GM12878 (cell line): ENCODE data around the gene PTCD2.

Experiments
- BRCA1 ChIP-seq: IDR thresholded peaks from 2 replicates; pipeline ENCODE4 v1.6.1; 2011; ENCODE audit warnings: low read depth, low read length, improper control_type of control experiment
- CHD4 ChIP-seq: fragments of 200-600 bp; sonication (generic); IDR thresholded peaks from 2 replicates; pipeline ENCODE4 v1.6.1; 2016; ENCODE audit warnings: mild to moderate bottlenecking
- CTCF ChIP-seq, 3 experiments: IDR thresholded peaks in 2 of 3; conservative IDR thresholded peaks in 1 of 3; 2 replicates each; pipeline ENCODE4 v1.5.1; 2011; ENCODE audit warnings: low read depth in 3 of 3, low read length in 3 of 3, mild to moderate bottlenecking in 3 of 3, control low read depth in 2 of 3, moderate library complexity in 2 of 3, inconsistent platforms in 1 of 3, mixed read lengths in 1 of 3; ENCODE audit not compliant: control insufficient read depth in 2 of 3, insufficient read depth in 1 of 3; ENCODE audit errors: extremely low read depth in 1 of 3
- EP300 ChIP-seq, 2 experiments: fragments of 150-350 bp in 1 of 2; IDR thresholded peaks; 2 replicates each; pipeline ENCODE4 v1.6.1; 2011 to 2012; ENCODE audit warnings: low read depth in 2 of 2, low read length in 2 of 2, borderline replicate concordance in 1 of 2, improper control_type of control experiment in 1 of 2, inconsistent platforms in 1 of 2; ENCODE audit not compliant: control insufficient read depth in 1 of 2
- FOXM1 ChIP-seq: IDR thresholded peaks from 2 replicates; pipeline ENCODE4 v1.6.1; 2012; ENCODE audit warnings: low read depth, mild to moderate bottlenecking, inconsistent platforms, low read length, moderate library complexity
- GABPA ChIP-seq: IDR thresholded peaks from 2 replicates; pipeline ENCODE4 v1.6.1; 2014; ENCODE audit warnings: antibody characterized with exemption, low read depth, mild to moderate bottlenecking, inconsistent platforms
- POLR2AphosphoS5 ChIP-seq: IDR thresholded peaks from 2 replicates; pipeline ENCODE4 v1.6.1; 2011; ENCODE audit warnings: mild to moderate bottlenecking, low read length, inconsistent platforms
- REST ChIP-seq: IDR thresholded peaks from 2 replicates; pipeline ENCODE4 v1.6.1; 2012; ENCODE audit warnings: mild to moderate bottlenecking, low read depth, low read length
- SMC3 ChIP-seq: IDR thresholded peaks from 2 replicates; pipeline ENCODE4 v1.6.1; 2011; ENCODE audit warnings: low read length, improper control_type of control experiment, borderline replicate concordance
- ZBTB11 ChIP-seq: fragments of 450-650 bp; formaldehyde crosslinking; IDR thresholded peaks from 2 replicates; pipeline ENCODE4 v1.5.0; 2022; ENCODE audit warnings: mild to moderate bottlenecking, missing genetic modification characterization
- ZBTB33 ChIP-seq: fragments of 450-650 bp; IDR thresholded peaks from 2 replicates; pipeline ENCODE4 v1.6.1; 2017; ENCODE audit warnings: mild to moderate bottlenecking

- no peak for TF ChIP-seq EP300 (IDR thresholded peaks at IDR 0.05; ENCODE audit: borderline replicate concordance in 1 of 2, control insufficient read depth in 1 of 2, low read depth in 2 of 2, low read length in 2 of 2)
- TF ChIP-seq CTCF (IDR thresholded peaks at IDR 0.05 in 2 of 3, conservative IDR thresholded peaks at IDR 0.05 in 1 of 3; ENCODE audit: control insufficient read depth in 2 of 3, extremely low read depth in 1 of 3, insufficient read depth in 1 of 3, low read depth in 3 of 3, low read length in 3 of 3) = no peak
- TF ChIP-seq ZBTB11 (CRISPR knock-in tag) = no peak
- no peak for TF ChIP-seq GABPA
- no peak for TF ChIP-seq POLR2AphosphoS5
- TF ChIP-seq REST = no peak
- no peak for TF ChIP-seq SMC3
- no peak for TF ChIP-seq ZBTB33
- TF ChIP-seq FOXM1 = no peak
- TF ChIP-seq BRCA1 = no peak
- no peak for TF ChIP-seq CHD4
Measured at GRCh38 chr5:72415616-72416325, 95.6 kb downstream of the PTCD2 start.
